ENCODE measurements around the gene PPM1D.

DNA sequence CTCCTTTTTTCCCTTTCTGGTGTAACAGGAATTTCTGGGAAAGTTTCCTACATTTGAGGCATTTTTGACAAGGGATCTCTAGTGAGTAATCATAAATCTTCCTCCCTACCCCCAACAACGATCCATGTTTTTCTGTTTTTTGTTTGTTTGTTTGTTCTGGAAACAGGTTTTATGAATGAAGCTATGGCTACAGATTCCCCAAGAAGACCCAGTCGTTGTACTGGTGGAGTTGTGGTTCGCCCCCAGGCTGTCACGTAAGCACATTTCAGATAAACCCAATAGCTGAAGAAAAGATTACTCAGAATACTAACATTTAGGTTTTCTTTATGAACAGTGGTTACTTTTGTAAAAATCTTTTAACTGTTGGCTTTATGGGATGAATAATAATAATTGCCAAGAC is 79.3 kb downstream of the PPM1D start:
- TF ChIP-seq POLR2A (IDR thresholded peaks at IDR 0.05): no peak
- TF ChIP-seq CTCF (IDR thresholded peaks at IDR 0.05): no peak
